Activated CD8-positive, alpha-beta memory T cell treated with anti-CD3 and anti-CD28 coated beads for 36 hours (primary cell): ENCODE data around the gene GRAMD1B. TPM values are rescaled to one million over a fixed set of nuclear protein-coding genes. Genes with fewer than 3 reads are reported as not detected.
"Not testable (repeated sequence)": the region's sequence is repeated elsewhere in the genome, so short reads cannot be mapped to it uniquely, and the experiment has no call there.

Experiments
- CTCF ChIA-PET: fragments of 350-600 bp; sonication (Branson Sonifier 250); formaldehyde crosslinking; loops from one replicate; lab custom pipeline; 2021; ENCODE audit warnings: antibody characterized with exemption; lab: Charles Lee
- POLR2A ChIA-PET: fragments of 350-600 bp; sonication (Branson Sonifier 250); formaldehyde crosslinking; loops from one replicate; lab custom pipeline; 2021; ENCODE audit warnings: antibody characterized with exemption; lab: Charles Lee
- total RNA-seq, 2 experiments: library from RNA; stranded (reverse); gene quantifications; one replicate each; pipeline ENCODE4 v1.2.3, GENCODE V29; 2021

GRAMD1B gene
- total RNA-seq, 2 experiments from 2014 or later = 39.4 to 42.0 TPM

DNA sequence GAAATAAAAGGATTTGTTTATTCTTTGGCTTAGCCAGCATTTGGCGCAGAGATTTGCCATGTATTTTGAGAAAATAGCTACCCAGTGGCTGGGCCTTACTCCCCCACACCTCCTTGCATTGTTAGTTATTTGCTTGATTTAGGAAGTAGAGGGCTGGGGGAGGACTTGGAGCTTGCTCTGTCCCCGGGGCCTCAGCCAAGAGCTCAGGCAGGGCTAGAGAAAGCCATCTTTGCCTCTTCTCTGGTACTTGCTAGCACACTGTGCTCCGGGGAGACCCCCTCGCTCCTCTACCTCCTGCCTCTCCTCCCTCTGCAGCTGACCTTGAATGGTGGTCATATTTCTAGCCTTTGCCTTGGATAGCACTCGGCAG is 131.3 kb downstream of the GRAMD1B start:
- POLR2A ChIA-PET = no interaction called here
- CTCF ChIA-PET = interaction anchor here (0.7 to 1.1 kb wide), 2 partner anchors 15 to 19 kb away, joined by 3 read pairs; no protein-coding TSS in a partner anchor

GRCh38 chr11:123562158-123562557 is 132.1 kb downstream of the GRAMD1B start:
- ChIA-PET CTCF (no interaction called here), POLR2A (no interaction called here)

DNA sequence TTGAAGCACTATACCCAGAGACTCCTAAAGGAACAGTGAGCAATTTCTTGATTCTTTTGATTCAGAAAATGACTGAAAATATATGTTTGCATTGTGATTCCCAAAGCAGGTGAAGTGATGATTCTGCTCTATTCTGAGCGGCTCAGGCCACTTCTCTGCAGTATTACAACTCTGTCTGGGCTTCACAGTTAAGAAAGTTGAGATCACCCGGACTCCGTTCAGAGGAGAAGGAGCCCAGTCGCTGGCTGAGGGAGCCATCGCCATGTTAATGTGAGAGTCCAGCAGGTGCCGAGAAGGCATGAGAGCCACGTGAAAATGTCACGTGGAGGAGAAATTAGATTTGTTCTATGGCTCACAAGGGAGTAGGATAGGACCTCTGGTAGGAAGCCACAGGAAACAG is 132.8 kb downstream of the GRAMD1B start:
- CTCF ChIA-PET = no interaction called here
- POLR2A ChIA-PET = no interaction called here

DNA sequence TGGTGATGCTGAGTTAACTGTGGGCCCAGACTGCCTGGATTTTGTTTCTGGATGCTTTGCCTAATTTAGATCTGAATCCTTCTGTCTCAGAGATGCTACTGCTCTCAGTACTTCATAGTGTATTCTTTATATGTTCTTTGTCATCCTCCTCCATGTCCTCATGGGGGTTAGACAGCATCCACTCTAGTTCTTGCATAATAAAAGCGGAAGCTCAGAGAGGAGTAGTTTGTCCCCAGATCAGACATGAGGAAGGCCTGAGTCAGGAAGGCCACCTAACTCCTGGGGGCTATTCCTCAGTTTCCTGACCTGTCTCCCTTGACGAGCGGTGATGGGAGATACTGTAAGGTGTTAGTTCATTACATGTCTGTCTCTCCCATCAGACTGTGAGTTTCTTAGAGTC is 134.2 kb downstream of the GRAMD1B start:
- ChIA-PET CTCF (no interaction called here), POLR2A (no interaction called here)

DNA sequence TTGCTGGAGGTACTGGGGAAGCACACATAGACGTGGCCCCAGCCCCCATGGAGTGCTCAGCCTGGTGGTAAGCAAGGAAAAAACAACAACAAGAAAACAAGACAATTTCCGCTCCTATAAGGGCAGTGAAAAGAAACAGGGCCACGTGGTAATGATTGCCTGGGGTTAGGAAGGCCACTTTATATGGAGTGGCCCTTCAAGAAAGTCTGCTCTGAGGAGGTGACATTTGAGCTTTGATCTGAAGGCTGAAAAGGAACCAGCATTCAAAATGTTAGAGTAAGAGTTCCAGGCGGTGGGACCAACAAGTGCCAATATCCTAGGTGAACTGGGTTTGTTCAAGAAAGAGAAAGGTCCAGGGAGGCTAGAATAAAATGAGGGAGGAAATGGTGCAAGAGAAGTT is 136.8 kb downstream of the GRAMD1B start:
- POLR2A ChIA-PET = no interaction called here
- CTCF ChIA-PET = interaction anchor here (0.6 kb wide), 1 partner anchor 133 kb away, joined by 3 read pairs; no protein-coding TSS in a partner anchor

- ChIA-PET POLR2A (no interaction called here), CTCF (interaction anchor here (0.6 kb wide), 1 partner anchor 133 kb away, joined by 3 read pairs; no protein-coding TSS in a partner anchor)
Measured at GRCh38 chr11:123567466-123567865, 137.4 kb downstream of the GRAMD1B start.

DNA sequence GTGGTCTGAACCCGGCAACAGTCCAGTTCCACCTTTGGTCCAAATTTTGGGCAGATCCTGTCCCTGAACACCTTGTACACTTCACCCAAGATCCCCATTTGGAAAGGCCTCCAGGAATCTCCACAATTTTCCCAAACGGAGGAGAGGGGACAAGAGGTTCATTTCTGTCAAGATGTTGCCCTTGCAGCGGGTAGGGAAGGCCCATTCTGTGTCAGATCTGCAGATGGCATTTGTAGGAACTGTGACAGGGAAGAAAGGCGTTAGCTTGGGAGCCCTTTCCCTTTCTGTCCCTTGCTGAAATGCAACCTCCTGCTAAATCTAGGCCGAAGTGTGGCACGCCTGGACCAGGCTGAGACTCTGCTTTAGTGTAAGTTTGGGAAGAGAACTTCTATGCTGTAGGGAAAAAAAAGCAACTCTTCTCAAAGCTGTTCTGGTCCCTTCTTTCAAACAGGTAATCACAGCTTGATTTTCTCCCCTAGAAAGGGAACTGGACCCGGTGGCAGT is 138.3 kb downstream of the GRAMD1B start:
- CTCF ChIA-PET = no interaction called here
- POLR2A ChIA-PET = no interaction called here

- ChIA-PET CTCF (no interaction called here), POLR2A (no interaction called here)
Measured at GRCh38 chr11:123569393-123569792, 139.3 kb downstream of the GRAMD1B start.

- POLR2A ChIA-PET = no interaction called here
- CTCF ChIA-PET = interaction anchor here (1.6 kb wide), 1 partner anchor 10 kb away, joined by 7 read pairs; no protein-coding TSS in a partner anchor
Measured at GRCh38 chr11:123570939-123571580, 141.0 kb downstream of the GRAMD1B start.

DNA sequence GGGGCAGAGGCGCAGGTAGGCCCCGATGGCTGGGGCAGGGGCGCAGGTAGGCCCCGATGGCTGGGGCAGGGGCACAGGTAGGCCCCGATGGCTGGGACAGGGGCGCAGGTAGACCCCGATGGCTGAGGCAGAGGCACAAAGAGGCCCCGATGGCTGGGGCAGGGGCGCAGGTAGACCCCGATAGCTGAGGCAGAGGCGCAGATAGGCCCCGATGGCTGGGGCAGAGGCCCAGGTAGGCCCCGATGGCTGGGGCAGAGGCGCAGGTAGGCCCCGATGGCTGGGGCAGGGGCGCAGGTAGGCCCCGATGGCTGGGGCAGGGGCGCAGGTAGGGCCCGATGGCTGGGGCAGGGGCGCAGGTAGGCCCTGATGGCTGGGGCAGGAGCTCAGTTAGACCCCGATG is 142.7 kb downstream of the GRAMD1B start:
- CTCF ChIA-PET = interaction anchor here (1.6 kb wide), 1 partner anchor 8 kb away, joined by 7 read pairs; no protein-coding TSS in a partner anchor
- POLR2A ChIA-PET = not testable (repeated sequence)

- ChIA-PET POLR2A (no interaction called here), CTCF (no interaction called here)
Measured at GRCh38 chr11:123573286-123573685, 143.2 kb downstream of the GRAMD1B start.

DNA sequence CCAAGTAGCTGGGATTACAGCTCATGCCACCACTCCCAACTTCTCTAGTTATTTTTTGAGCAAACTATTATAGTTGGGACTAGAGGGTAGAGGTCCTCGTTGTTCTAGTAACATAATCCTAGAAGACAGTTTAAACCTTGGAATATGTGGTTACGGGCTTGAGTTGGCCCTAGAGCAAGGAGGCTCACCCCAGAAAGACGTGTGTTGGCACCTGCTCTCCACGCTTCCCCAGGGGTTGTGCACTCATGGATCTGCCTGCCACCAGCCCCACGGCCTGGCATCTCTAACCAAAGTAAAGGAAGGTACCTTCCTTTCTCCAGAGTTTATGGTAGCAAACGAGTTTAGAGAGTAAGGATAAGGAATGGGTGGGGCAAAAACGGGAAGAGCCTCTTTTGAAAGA is 145.4 kb downstream of the GRAMD1B start:
- ChIA-PET CTCF (interaction anchor here (1.4 kb wide), 1 partner anchor 97 kb away, joined by 3 read pairs; no protein-coding TSS in a partner anchor), POLR2A (no interaction called here)

DNA sequence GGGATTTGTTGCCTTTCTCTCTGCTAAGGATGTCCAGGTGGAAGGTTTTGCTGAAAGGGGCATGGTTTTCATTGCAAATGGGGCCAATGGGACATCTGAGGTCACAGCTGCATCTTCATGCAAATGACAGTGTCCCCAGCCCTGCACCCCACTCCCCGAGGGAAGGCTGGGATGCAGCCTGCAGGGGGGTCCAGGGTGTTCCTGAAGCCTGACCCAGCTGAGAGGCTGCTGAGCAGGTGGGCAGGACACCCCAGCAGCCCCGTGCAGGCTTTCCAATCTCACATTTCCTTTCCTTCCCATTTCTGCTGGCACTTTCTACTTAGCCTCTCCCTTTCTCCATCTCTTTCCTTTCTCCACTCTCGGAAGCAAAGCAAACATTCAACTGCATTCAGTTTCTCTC is 146.0 kb downstream of the GRAMD1B start:
- CTCF ChIA-PET = interaction anchor here (1.1 to 1.7 kb wide), 5 partner anchors 15 to 97 kb away, joined by 3 to 5 read pairs (median 3); no protein-coding TSS in a partner anchor
- POLR2A ChIA-PET = no interaction called here

GRCh38 chr11:123576501-123576900 is 146.4 kb downstream of the GRAMD1B start:
- ChIA-PET POLR2A (no interaction called here), CTCF (interaction anchor here (0.6 to 1.7 kb wide), 7 partner anchors 11 to 474 kb away, joined by 3 to 5 read pairs (median 3); no protein-coding TSS in a partner anchor)

DNA sequence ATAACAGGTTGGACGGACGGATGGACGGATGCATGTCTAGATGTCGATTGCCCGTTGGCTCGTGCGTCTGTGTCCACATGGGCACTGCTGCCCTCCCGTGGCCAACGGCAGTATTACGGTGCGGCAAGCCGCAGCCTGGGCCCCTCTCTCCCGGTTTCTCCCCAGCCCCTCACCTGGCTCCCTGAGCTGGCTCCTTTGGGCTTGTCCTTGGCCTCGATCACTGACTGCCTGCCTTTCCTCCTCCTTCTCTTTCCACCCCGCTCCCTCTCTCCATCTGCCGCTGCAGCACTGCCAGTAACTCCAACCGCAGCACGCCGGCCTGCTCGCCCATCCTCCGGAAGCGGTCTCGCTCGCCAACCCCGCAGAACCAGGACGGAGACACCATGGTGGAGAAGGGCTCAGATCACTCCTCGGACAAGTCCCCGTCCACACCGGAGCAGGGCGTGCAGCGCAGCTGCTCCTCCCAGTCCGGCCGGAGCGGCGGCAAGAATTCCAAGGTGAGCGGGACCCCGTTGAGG is 147.1 kb downstream of the GRAMD1B start:
- ChIA-PET POLR2A (no interaction called here), CTCF (interaction anchor here (0.6 to 1.7 kb wide), 7 partner anchors 12 to 586 kb away, joined by 3 to 5 read pairs (median 3); no protein-coding TSS in a partner anchor)

DNA sequence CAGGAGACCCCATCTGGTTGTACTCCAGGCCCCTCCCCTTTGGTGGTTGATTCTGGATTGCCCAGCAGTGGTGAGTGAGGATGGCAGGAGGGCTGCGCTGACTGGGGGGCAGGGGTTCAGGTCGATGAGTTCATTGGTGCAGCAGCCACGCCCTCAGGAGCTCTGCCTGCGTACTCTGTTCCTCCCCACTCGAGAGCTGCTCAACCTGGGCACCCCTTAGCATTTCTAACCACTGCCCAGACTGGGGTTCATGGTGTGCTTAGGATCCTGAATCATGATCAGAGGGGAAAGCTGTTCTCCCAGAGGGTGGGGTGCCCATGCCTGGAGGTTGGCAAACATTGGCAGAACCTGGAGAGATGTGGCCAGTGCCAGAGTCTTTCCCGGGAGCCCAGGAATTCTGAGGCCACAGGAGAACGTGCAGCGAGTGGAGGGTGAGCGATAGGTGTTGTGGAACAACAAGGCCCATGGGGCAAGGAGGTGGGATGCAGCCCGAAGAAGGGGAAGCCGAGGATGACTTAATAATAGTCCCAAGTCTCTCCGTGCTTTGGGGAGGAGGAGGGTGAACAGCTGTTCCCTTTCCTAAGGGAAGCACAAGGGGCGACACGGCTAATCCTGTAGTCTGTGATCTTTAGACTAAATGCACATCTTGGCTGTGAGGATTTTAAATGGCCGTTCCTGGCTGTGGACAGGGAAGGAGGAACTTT is 148.9 kb downstream of the GRAMD1B start:
- ChIA-PET POLR2A (no interaction called here), CTCF (interaction anchor here (1.9 to 2.9 kb wide), 3 partner anchors 24 to 128 kb away, joined by 4 to 19 read pairs (median 8); no protein-coding TSS in a partner anchor)

DNA sequence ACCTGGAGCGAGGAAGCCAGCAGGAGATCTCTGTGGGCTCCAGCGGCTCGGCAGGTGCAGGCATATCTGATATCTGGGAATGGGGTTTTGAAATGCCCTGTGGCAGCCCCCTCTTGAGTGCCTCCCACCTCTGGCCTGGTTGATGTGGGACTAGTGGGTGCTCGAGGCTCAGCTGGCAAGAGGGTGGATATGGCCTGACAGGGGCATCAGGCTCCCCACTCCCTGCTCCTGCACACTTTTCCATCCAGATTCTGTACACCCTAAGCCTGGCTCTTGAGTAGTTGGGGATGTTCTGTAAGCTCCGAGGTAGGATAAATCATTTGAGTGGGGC is 149.4 kb downstream of the GRAMD1B start:
- ChIA-PET POLR2A (no interaction called here), CTCF (interaction anchor here (1.2 to 2.9 kb wide), 5 partner anchors 25 to 172 kb away, joined by 4 to 19 read pairs (median 6); no protein-coding TSS in a partner anchor)

DNA sequence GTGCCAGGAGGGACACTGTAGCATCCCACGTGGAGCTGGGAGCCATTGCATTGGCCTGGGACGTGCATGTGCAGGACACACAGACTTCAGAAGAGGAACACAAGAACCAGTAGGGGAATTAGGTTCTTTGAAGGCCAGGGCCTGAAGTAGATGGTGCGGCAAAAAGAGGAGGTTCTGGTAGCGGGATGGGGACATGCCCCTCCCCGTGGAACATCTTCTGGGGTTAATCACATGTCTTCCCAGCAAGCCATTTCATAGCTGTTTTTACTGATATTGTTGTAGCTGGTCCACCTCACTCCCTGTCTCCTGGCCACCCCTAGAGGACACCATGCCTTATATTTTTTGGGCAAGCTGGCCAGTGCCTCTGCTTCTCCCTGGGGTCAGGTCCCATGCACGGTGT is 150.1 kb downstream of the GRAMD1B start:
- ChIA-PET CTCF (interaction anchor here (0.6 to 2.9 kb wide), 13 partner anchors 8 to 315 kb away, joined by 3 to 19 read pairs (median 5); no protein-coding TSS in a partner anchor), POLR2A (no interaction called here)

DNA sequence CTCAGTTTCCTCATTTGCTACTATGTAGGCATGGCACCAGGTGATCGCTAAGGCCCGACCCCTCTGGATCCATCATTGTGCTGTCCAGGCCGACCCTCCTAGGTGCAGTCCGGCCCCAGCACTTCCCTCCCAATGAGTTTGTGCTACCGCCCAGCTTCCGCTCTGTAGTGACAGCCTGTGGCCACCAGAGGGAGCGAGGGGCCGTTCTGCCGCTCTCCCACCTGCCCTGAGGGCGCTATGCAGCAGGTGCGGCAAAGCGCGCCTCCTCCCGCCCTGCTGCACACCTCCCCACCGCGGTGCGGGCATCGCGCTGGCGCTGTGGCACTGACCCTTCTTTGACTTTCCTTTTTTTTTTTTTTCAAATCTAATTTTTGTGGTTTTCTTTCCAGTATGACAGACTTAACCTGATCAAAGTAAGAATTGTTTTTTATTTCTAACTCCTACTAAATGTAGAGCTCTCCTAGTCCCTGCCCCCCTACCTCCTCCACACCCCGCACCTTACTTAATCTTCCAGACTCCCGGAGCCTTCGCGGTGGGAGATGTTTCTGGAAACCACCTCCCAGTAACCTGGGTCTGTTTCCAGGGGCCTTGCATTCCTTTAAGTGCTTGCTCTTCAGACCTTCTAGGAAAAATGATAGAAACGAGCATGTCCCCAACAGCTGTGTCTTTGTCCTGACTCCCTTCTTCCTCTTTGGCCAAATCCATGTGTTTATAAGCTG is 150.6 kb downstream of the GRAMD1B start:
- POLR2A ChIA-PET = interaction anchor here (0.7 kb wide), 1 partner anchor 614 kb away, joined by 3 read pairs; no protein-coding TSS in a partner anchor
- CTCF ChIA-PET = interaction anchor here (0.6 to 2.9 kb wide), 19 partner anchors 9 to 1045 kb away, joined by 3 to 19 read pairs (median 4); no protein-coding TSS in a partner anchor
